Measurements from ENCODE around the gene ZNF417. TPM values are rescaled to one million over a fixed set of nuclear protein-coding genes. Genes with fewer than 3 reads are reported as not detected.
"Not testable (repeated sequence)": the region's sequence is repeated elsewhere in the genome, so short reads cannot be mapped to it uniquely, and the experiment has no call there.

Gene ZNF417
- total and polyA plus RNA-seq, 2 experiments from 2014 or later, result 6.0 to 19.4 TPM

GRCh38 chr19:57900311-57900710 lies 16.1 kb downstream of the ZNF417 start (continued):
- TF ChIP-seq ETS1 (IDR thresholded peaks at IDR 0.05) (no peak), REST (IDR thresholded peaks at IDR 0.05; ENCODE audit: unreplicated experiment) (no peak)

GRCh38 chr19:57890706-57891105 lies 25.7 kb downstream of the ZNF417 start:
- H3K27ac ChIP-seq (ENCODE audit: low read depth); H3K4me2 ChIP-seq; H3K36me3 ChIP-seq (ENCODE audit: insufficient read depth); H3K4me3 ChIP-seq; ATAC-seq; H3K9me2 ChIP-seq (ENCODE audit: insufficient read depth); H3K27me3 Mint-ChIP-seq (ENCODE audit: insufficient read depth, low read depth, poor library complexity); H3K9me3 Mint-ChIP-seq; H3K4me1 ChIP-seq (ENCODE audit: insufficient read depth); DNase-seq (ENCODE audit: low spot score); H3K4me3 Mint-ChIP-seq; H3F3A ChIP-seq (replicated peaks; ENCODE audit: low read depth); H3K27me3 ChIP-seq (ENCODE audit: insufficient read depth); H3K27ac Mint-ChIP-seq; H4K20me1 ChIP-seq (replicated peaks; ENCODE audit: insufficient read depth); H2AFZ ChIP-seq: not testable (repeated sequence)
- H3K79me2 ChIP-seq (replicated peaks; ENCODE audit: insufficient read depth), result peaks cover 26% of the 10 kb centered on the region
- Mint-ChIP-seq H3K36me3 (ENCODE audit: low read depth) (peaks cover 26% of the 10 kb centered on the region), H3K4me1 (peaks cover 18% of the 10 kb centered on the region)

- peaks cover 3% of the 10 kb centered on the region; the same call in 2 of the 3 replicates for H3K9me3 Mint-ChIP-seq
- Histone ChIP-seq H3F3A (replicated peaks; ENCODE audit: low read depth) (no peaks in the 10 kb centered on the region; the same call in 1 of the 2 replicates), H4K20me1 (replicated peaks; ENCODE audit: insufficient read depth) (peaks cover 30% of the 10 kb centered on the region), H3K4me1 (ENCODE audit: insufficient read depth) (peaks cover 28% of the 10 kb centered on the region), H3K4me3 (peak within 1 kb of the TSS; percentile 73), H3K79me2 (replicated peaks; ENCODE audit: insufficient read depth) (peaks cover 46% of the 10 kb centered on the region), H3K9me2 (ENCODE audit: insufficient read depth) (no peaks in the 10 kb centered on the region; the same call in 1 of the 2 replicates), H3K36me3 (ENCODE audit: insufficient read depth) (peaks cover 9% of the 10 kb centered on the region; the same call in 1 of the 2 replicates), H2AFZ (no peak within 1 kb of the TSS), H3K27ac (ENCODE audit: low read depth) (peak within 1 kb of the TSS; percentile 95), H3K4me2 (peak within 1 kb of the TSS; percentile 75), H3K27me3 (ENCODE audit: insufficient read depth) (no peaks in the 10 kb centered on the region)
- DNase-seq (ENCODE audit: low spot score) (peak; percentile 99), ATAC-seq (peak; percentile 86)
- peaks cover 37% of the 10 kb centered on the region for H3K4me1 Mint-ChIP-seq
- peak within 1 kb of the TSS; percentile 96 for H3K27ac Mint-ChIP-seq
- peaks cover 6% of the 10 kb centered on the region for H3K27me3 Mint-ChIP-seq (ENCODE audit: insufficient read depth, low read depth, poor library complexity)
- peaks cover 46% of the 10 kb centered on the region for H3K36me3 Mint-ChIP-seq (ENCODE audit: low read depth)
- peak within 1 kb of the TSS; percentile 92 for H3K4me3 Mint-ChIP-seq
- TF ChIP-seq ZNF331 (CRISPR knock-in tag; IDR thresholded peaks at IDR 0.05; ENCODE audit: low read depth) (no peak), CREB1 (CRISPR knock-in tag; IDR thresholded peaks at IDR 0.05; ENCODE audit: low read depth) (peak; percentile 87), ZNF462 (CRISPR knock-in tag; IDR thresholded peaks at IDR 0.05) (no peak), JUNB (IDR thresholded peaks at IDR 0.05; ENCODE audit: unreplicated experiment) (no peak)
Measured at GRCh38 chr19:57888560-57889231, 27.7 kb downstream of the ZNF417 start, which contains the start of gene ZNF814. TSS of gene ZNF814 (minus strand) at chr19:57889037. CDS start at chr19:57888802, 235 bp downstream.
